Left cardiac atrium (tissue), 4 donors: ENCODE measurements around the gene NUCKS1. TPM values are rescaled to one million over a fixed set of nuclear protein-coding genes. Genes with fewer than 3 reads are reported as not detected.

Experiments used
- ATAC-seq, 2 donors: fragments of 200-7000 bp; cut with Tn5 transposase; one replicate each; pipeline ENCODE4 v1.9.1; 2020; ENCODE audit warnings: mild to moderate bottlenecking in 2 of 2, moderate library complexity in 2 of 2
- DNase-seq: peaks from one replicate; pipeline ENCODE4 v3.0.0-alpha.2; 2020
- intact Hi-C, 2 donors: fragments of 100-400 bp; cut with DNase I; formaldehyde crosslinking; loops; one replicate each; pipeline versions ENCODE4 v1.14.1 to v1.15.1; 2022 to 2023
- long read RNA-seq: library from polyadenylated mRNA; unstranded; transcript quantifications from one replicate; pipeline ENCODE4 v2.0.0, GENCODE V29; 2021
- total RNA-seq, 2 donors: library from RNA; stranded (reverse); fragmentation: NEBNext Ultra II Directional; extraction: Animal tissue kit (Norgen Biotek cat#: 25700); gene quantifications; one replicate each; pipeline ENCODE4 v1.2.1, GENCODE V29; 2021
- donor health status: DM: no; HTN: yes; CAD: no.
- donor health status: DM: no; HTN: yes; CAD: no; lungs with severe emphysema.
- donor health status: DM: yes; HTN: yes; CAD: no.
- donor health status: Dilated cardiomyopathy.

Gene NUCKS1
- 100 to 1,000 TPM; 162 to 221 TPM for total RNA-seq
- long read RNA-seq, partial matches to known transcripts: 2 of 41 reads
- long read RNA-seq, other reads (novel, unspliced or antisense): 39 of 41 reads

- intact Hi-C loops: loop anchor here in 1 of 2 donors (2.0 kb wide), 1 partner anchor 62 kb away; the partner anchor contains the start of gene SLC41A1
- ATAC-seq: peak; percentile 90 to 91
- DNase-seq: peak; percentile 98
These were observed at the start of gene NUCKS1 for GRCh38 chr1:205750138-205751035. Gene NUCKS1, minus strand, starts transcription at chr1:205750182. Its CDS starts 209 bp downstream, at chr1:205749973.

GRCh38 chr1:205798577-205798976 lies 48.6 kb upstream of the NUCKS1 start:
- no peak for DNase-seq
- intact Hi-C loops: loop anchor here in 1 of 2 donors (10.0 kb wide), 1 partner anchor 306 kb away; no protein-coding TSS in a partner anchor
- ATAC-seq: no peak

GRCh38 chr1:205797168-205797567 lies 47.2 kb upstream of the NUCKS1 start:
- DNase-seq (no peak), ATAC-seq (no peak)

GRCh38 chr1:205794011-205794730 lies 44.2 kb upstream of the NUCKS1 start:
- intact Hi-C loops: loop anchor here (5.0 to 10.0 kb wide), 4 partner anchors 118 to 311 kb away; no protein-coding TSS in a partner anchor
- DNase-seq: no peak
- ATAC-seq: no peak

More at GRCh38 chr1:205797168-205797567, 47.2 kb upstream of the NUCKS1 start:
- intact Hi-C loops: loop anchor here in 1 of 2 donors (10.0 kb wide), 1 partner anchor 308 kb away; no protein-coding TSS in a partner anchor

GRCh38 chr1:205792961-205793673 lies 43.1 kb upstream of the NUCKS1 start:
- DNase-seq (no peak), ATAC-seq (no peak)
- intact Hi-C loops: loop anchor here (5.0 to 10.0 kb wide), 4 partner anchors 119 to 312 kb away; no protein-coding TSS in a partner anchor

- no peak for DNase-seq
- intact Hi-C loops: loop anchor here (5.0 to 10.0 kb wide), 4 partner anchors 120 to 312 kb away; no protein-coding TSS in a partner anchor
- ATAC-seq: no peak
These were observed 42.5 kb upstream of the NUCKS1 start for GRCh38 chr1:205792481-205792881.

- ATAC-seq (peak; percentile 85 to 87), DNase-seq (peak; percentile 63)
- intact Hi-C loops: loop anchor here (5.0 to 10.0 kb wide), 4 partner anchors 121 to 313 kb away; no protein-coding TSS in a partner anchor
These were observed 41.7 kb upstream of the NUCKS1 start for GRCh38 chr1:205791568-205792180.

GRCh38 chr1:205787287-205787916 lies 37.4 kb upstream of the NUCKS1 start:
- DNase-seq: no peak
- ATAC-seq: peak in 1 of 2 donors; percentile 4
- intact Hi-C loops: no loop called here

- no peak for DNase-seq
- no peak for ATAC-seq
- intact Hi-C loops: no loop called here
These were observed 36.6 kb upstream of the NUCKS1 start for GRCh38 chr1:205786601-205787000.

- DNase-seq: no peak
- intact Hi-C loops: no loop called here
These were observed 35.5 kb upstream of the NUCKS1 start for GRCh38 chr1:205785446-205785845.

GRCh38 chr1:205783904-205784303 lies 33.9 kb upstream of the NUCKS1 start:
- DNase-seq (peak; percentile 65), ATAC-seq (peak; percentile 60 to 90)
- intact Hi-C loops: no loop called here

More at GRCh38 chr1:205785446-205785845, 35.5 kb upstream of the NUCKS1 start:
- ATAC-seq: no peak

- intact Hi-C loops: no loop called here
- DNase-seq: no peak
- peak in 1 of 2 donors; percentile 18 for ATAC-seq
These were observed 33.4 kb upstream of the NUCKS1 start for GRCh38 chr1:205783433-205783795.

- DNase-seq (no peak), ATAC-seq (peak in 1 of 2 donors; percentile 4)
- intact Hi-C loops: no loop called here
These were observed 32.8 kb upstream of the NUCKS1 start for GRCh38 chr1:205782627-205783432.

- intact Hi-C loops: no loop called here
- DNase-seq: no peak
- ATAC-seq: no peak
These were observed 30.4 kb upstream of the NUCKS1 start for GRCh38 chr1:205780335-205780734.

- intact Hi-C loops: no loop called here
- DNase-seq (no peak), ATAC-seq (no peak)
These were observed 28.0 kb upstream of the NUCKS1 start for GRCh38 chr1:205777994-205778393.

- DNase-seq (no peak), ATAC-seq (peak; percentile 43 to 66)
- intact Hi-C loops: no loop called here
These were observed 25.7 kb upstream of the NUCKS1 start for GRCh38 chr1:205775717-205776056.
